NOMO-1 (cell line): ENCODE data around the gene INPP5A.
"Not testable (repeated sequence)": the region's sequence is repeated elsewhere in the genome, so short reads cannot be mapped to it uniquely, and the experiment has no call there.

Source experiments
- DNase-seq, 2 experiments: peaks; one replicate each; lab custom pipeline; 2025; ENCODE audit not compliant: unreplicated experiment in 2 of 2; lab: John Stamatoyannopoulos, UW

INPP5A gene

GRCh38 chr10:132770061-132771021, 232.8 kb downstream of the INPP5A start:
- DNase-seq, result no peak

DNA sequence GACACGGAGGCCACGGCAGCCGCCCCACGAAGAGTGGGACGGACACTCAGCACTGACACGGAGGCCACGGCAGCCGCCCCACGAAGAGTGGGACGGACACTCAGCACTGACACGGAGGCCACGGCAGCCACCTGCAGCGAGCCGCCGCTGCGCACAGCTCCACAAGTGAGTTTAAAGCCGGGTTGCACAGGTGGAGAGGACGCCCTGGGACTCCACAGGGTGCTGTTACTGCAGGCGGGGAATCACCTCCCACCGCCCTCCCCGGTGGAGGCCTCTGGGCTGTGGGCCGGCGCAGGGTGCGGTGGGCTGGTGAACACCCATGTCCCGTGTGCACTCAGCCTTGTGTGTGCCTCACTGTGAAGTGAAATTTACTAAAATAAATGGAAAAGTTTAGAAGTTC, 235.2 kb downstream of the INPP5A start:
- DNase-seq, result not testable (repeated sequence)

GRCh38 chr10:132774181-132774901, 236.8 kb downstream of the INPP5A start:
- no peak for DNase-seq

- DNase-seq, result no peak
Measured at GRCh38 chr10:132774902-132775863, 237.6 kb downstream of the INPP5A start.

GRCh38 chr10:132776186-132776585, 238.6 kb downstream of the INPP5A start:
- no peak for DNase-seq

DNA sequence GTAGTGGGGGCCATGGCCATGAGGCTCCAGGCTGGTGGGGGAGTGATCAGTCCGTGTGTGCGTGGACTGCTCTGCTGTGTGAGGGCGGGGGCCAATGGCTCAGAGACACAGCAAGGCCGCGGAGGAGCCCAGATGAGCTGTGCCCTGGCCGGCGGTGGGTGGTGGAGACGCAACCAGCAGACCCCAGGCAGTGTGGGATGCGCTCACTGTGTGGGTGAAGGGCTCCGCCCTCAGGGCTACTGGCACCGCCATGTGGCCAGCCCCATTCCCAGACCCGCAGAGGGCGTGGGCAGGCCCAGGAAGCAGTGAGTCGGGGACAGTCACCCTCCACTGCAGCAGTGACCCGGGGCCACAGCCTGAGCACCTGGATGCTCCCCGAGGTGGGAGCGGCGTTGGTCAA, 239.2 kb downstream of the INPP5A start:
- DNase-seq, result no peak

- DNase-seq, result no peak
Measured at GRCh38 chr10:132777441-132777840, 239.9 kb downstream of the INPP5A start.

DNA sequence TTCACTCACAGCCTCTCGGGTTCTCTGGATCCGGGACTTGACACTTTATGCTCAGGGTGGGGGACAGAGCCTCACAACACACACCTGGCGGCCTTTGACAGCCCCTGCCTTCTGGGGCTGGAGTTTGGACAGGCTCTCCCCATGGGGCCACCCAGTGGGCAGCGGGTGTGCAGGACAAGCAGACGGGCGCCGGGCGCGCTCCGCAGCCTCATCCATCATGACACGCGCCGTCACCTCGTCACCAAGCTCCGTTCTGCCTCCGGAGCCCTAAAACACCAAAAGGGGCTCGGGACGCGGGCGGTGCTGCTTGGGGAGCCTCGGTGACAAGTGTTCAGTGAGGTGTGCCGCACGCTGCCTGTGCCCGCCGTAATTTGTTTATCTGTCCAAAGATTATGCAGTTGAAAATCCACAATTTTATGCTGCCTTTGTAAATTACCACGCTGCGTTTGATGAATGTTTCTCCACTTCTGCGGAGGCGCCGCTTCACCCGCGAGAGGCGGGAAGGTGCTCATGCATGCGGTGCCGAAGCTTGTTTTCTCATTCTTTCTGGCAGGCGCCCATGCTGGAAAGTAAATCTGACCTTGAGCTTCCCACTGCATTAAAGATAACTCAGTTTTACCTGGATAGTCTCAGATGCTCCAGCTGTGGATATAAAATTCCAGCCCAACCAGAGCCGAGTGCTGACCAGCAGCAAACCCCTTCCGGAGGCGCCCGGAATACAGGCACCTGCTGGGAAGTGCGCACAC, 242.1 kb downstream of the INPP5A start:
- no peak for DNase-seq

DNA sequence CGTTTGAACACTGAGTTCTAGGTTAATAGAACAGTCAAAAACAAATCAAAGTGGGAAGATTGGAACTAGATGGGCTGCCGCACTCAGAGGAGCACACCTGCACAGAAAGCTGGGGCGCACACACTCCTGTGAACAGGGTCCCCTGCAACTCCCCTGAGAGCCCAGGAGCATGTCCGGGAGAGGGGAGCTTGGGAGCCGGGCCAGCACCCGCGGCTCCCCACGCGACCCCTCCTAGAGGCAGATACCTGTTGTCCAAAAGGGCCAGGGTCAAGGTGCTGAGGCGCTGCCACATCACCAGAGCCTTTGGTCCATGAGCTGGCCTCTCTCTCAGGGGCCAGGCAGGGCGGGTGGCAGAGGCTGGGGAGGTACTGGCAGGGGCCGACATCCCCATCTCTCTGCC, 242.8 kb downstream of the INPP5A start:
- no peak for DNase-seq

DNA sequence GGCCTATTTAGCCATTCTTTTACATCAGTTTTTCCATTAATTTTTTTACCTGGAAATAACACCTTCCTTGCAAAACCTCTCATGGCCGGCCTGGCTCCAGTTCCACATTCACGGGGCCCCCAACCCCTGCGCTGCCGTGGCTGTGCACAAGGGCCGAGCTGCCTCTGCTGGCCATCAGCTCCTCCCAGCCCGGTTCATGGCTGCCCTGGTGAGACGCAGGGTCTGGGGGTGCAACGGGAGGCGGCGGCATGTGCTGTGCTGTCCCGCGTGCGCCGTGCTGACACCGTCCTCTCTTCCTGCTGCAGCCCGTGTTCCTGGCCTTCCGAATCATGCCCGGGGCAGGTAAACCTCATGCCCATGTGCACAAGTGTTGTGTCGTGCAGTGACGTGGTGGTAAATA, 244.0 kb downstream of the INPP5A start:
- DNase-seq, result no peak

DNA sequence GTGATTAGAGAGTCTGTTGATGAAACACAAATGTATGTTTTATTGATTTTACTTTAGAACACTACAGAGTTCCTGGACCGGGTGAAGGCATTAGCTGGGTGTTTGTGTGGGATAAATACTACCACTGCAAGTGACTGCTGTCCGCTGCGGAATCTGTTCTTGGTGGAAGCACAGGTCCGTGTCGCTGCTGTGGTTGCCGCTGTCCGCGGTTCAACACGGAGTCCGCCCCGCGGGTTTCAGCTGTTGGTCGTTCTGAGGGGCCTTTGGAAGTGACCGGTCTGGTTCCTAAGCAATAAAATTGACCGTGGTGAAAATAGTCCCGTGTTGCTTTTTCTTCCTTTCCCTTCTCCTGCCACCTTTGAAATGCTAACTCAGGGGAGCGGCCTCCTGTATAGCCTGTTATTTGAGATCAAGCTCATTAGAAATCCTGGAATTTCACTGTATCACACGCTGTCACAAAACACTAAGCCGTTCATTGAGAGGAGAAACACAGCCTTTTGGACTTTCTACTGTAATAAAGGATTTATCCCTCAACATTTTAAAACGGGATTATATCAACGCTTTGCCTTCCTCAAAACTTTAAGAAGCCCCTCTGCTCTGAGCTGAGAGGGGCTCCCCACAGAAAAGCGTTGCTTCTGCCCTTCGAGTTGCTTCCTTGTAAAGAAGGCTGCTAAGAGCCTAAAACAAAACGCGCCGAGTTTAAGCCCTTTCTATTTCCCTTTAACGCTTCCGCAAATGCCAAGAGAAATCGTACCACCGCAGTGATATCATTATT, 245.8 kb downstream of the INPP5A start:
- DNase-seq, result no peak

- no peak for DNase-seq
Measured at GRCh38 chr10:132783940-132784865, 246.6 kb downstream of the INPP5A start.

DNA sequence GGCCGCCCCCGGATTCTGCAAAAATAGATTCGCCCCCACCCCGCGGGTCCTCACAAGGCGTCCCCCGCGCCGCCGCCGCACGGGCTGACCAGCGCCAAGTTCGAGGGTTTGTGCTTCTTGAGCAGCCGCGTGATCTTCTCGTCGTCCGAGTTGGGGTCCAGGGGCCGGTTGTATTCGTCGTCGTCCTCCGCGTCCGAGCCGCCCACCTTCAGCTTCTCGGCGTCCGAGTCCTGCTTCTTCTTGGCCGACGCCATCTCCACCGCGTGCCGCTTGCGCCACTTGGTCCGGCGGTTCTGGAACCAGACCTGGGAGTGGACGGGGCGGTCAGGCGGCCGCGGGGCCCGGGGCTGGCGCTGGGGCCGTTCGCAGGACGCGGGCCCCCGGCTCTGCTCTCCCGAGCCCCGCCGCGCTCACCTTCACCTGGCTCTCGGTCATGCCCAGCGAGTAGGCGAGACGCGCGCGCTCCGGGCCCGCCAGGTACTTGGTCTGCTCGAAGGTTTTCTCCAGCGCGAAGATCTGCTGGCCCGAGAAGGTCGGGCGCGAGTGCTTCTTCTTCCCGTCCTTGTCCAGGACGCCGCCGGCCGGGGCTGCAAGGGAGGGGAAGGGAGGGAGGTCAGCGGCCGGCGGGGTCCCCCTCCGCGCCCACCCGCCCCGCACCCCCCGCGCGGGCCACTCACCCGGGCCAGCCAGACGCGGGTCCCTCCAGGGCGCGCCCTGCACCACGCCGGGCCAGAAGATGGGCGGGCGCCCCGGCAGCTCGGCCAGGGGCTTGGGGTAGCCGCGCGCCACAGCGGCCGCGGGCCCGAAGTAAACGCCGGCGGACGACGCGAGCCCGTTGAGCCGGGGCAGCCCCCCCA, 247.5 kb downstream of the INPP5A start:
- no peak for DNase-seq

GRCh38 chr10:132785723-132786475, 248.3 kb downstream of the INPP5A start, which contains the start of gene NKX6-2:
Gene NKX6-2 (minus strand): TSS chr10:132786147. CDS start chr10:132785948, 199 bp downstream.
- no peak for DNase-seq

DNA sequence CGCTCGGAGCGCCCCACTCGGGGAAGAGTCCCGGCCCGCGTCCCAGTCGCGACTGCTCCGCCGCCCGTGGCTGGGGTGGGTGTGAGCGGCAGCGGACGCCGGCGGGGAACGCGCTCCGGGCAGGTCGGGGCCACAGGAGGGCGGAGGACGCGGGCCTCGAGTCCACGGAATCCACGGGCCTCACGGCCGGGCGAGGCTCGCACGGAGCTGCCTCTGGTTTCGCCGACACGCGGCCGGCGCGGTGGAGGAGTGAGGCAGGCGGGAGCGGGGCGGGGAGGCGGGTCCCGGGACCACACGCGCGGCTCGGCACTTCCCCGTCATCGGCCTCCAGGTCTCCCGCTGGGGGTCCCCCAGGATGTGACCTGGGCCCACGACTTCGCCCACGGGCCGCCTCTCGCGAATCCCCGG, 248.9 kb downstream of the INPP5A start:
- no peak for DNase-seq

- DNase-seq, result no peak
Measured at GRCh38 chr10:132786884-132787494, 249.4 kb downstream of the INPP5A start.
